HG03045 (cell line): ENCODE data around the gene ATP6V1E1.
"Not testable (repeated sequence)": the region's sequence is repeated elsewhere in the genome, so short reads cannot be mapped to it uniquely, and the experiment has no call there.

Source experiments
- ATAC-seq: cut with Tn5 transposase; IDR thresholded peaks from one replicate; pipeline ENCODE4 v1.9.1; 2021; ENCODE audit warnings: mild to moderate bottlenecking, moderate library complexity; ENCODE audit not compliant: unreplicated experiment

ATP6V1E1 gene

GRCh38 chr22:17628406-17629172, at the start of gene ATP6V1E1:
Gene ATP6V1E1, minus strand, starts transcription at chr22:17628749. Its CDS starts 114 bp downstream, at chr22:17628635.
- ATAC-seq = peak; percentile 99

GRCh38 chr22:17675584-17675983, 47.0 kb upstream of the ATP6V1E1 start:
- no peak for ATAC-seq

- ATAC-seq = no peak
Observed at GRCh38 chr22:17674152-17674551, 45.6 kb upstream of the ATP6V1E1 start.

- no peak for ATAC-seq
Observed at GRCh38 chr22:17672417-17672991, 44.0 kb upstream of the ATP6V1E1 start.

GRCh38 chr22:17671521-17672092, 43.1 kb upstream of the ATP6V1E1 start:
- not testable (repeated sequence) for ATAC-seq

- ATAC-seq = no peak
Observed at GRCh38 chr22:17665854-17666253, 37.3 kb upstream of the ATP6V1E1 start.

- ATAC-seq = no peak
Observed at GRCh38 chr22:17665248-17665647, 36.7 kb upstream of the ATP6V1E1 start.

- no peak for ATAC-seq
Observed at GRCh38 chr22:17664414-17665055, 36.0 kb upstream of the ATP6V1E1 start.

GRCh38 chr22:17656870-17657395, 28.4 kb upstream of the ATP6V1E1 start:
- ATAC-seq = no peak

GRCh38 chr22:17655289-17655688, 26.7 kb upstream of the ATP6V1E1 start:
- ATAC-seq = no peak

- ATAC-seq = no peak
Observed at GRCh38 chr22:17648569-17648968, 20.0 kb upstream of the ATP6V1E1 start.

GRCh38 chr22:17647991-17648390, 19.4 kb upstream of the ATP6V1E1 start:
- ATAC-seq = no peak

GRCh38 chr22:17647452-17647851, 18.9 kb upstream of the ATP6V1E1 start:
- no peak for ATAC-seq

GRCh38 chr22:17642357-17642756, 13.8 kb upstream of the ATP6V1E1 start:
- ATAC-seq = not testable (repeated sequence)

- no peak for ATAC-seq
Observed at GRCh38 chr22:17641269-17641668, 12.7 kb upstream of the ATP6V1E1 start.

GRCh38 chr22:17639247-17639741, 10.7 kb upstream of the ATP6V1E1 start:
- no peak for ATAC-seq

- ATAC-seq = peak; percentile 90
Observed at GRCh38 chr22:17638432-17639246, 10.1 kb upstream of the ATP6V1E1 start, which contains the start of gene BCL2L13. Gene BCL2L13, plus strand, starts transcription at chr22:17638757. Its CDS starts 16,955 bp downstream, at chr22:17655712.

- ATAC-seq = peak; percentile 18
Observed at GRCh38 chr22:17638182-17638431, 9.6 kb upstream of the ATP6V1E1 start.

GRCh38 chr22:17637490-17638181, 9.1 kb upstream of the ATP6V1E1 start:
- no peak for ATAC-seq

- not testable (repeated sequence) for ATAC-seq
Observed at GRCh38 chr22:17636850-17637249, 8.3 kb upstream of the ATP6V1E1 start.
